GM12864 (cell line): ENCODE measurements around the gene CHKB.

ENCODE experiments used
- DNase-seq: peaks from one replicate; pipeline ENCODE4 v3.0.0-alpha.2; 2011; ENCODE audit warnings: low read depth
- H3K4me3 ChIP-seq: 2 replicates; pipeline ENCODE4 v1.5.1; 2011; ENCODE audit warnings: mild to moderate bottlenecking, low read depth, low read length, control low read depth
- TF ChIP-seq, protein P1 (sequence below): IDR thresholded peaks from 2 replicates; pipeline ENCODE4 v1.5.1; 2011; ENCODE audit warnings: low read depth, mild to moderate bottlenecking, moderate library complexity, low read length, control low read depth, inconsistent platforms; ENCODE audit errors: missing control alignments

Gene CHKB, protein sequence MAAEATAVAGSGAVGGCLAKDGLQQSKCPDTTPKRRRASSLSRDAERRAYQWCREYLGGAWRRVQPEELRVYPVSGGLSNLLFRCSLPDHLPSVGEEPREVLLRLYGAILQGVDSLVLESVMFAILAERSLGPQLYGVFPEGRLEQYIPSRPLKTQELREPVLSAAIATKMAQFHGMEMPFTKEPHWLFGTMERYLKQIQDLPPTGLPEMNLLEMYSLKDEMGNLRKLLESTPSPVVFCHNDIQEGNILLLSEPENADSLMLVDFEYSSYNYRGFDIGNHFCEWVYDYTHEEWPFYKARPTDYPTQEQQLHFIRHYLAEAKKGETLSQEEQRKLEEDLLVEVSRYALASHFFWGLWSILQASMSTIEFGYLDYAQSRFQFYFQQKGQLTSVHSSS

DNA sequence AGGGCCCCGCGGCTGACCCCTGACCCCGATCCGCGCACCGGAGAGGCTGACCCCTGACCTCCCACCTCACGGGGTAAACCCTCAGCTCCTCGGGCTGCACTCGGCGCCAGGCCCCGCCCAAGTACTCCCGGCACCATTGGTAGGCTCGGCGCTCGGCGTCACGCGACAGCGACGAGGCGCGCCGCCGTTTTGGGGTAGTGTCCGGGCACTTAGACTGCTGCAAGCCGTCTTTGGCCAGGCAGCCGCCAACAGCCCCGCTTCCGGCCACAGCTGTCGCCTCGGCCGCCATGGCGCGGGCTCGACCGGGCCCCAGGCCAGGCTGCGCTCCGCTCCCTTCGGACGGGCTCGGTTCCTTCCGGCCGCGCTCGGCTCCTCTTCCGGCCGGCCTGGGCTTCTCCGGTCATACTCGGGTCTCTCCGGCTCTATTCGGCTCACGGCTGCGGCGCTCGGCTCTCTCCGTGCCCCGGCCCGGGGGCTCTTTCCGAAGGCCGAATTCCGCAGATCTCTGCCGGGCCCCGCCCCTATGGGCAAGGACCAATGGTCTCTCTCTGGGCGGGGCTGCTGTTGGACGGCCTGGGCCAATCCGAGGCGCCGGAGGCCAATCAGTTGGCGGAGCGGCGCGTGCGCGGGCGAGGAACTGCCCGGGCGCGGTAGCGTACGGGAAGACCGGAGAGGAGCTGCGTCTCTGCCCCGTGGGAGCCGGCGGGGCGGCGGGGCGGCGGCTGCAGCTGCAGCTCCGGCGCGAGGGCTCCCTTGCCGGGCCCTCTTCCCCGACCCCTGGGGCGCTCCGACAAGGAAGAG is at the start of gene CHKB:
TSS of gene CHKB (minus strand) at position 357 of the 801 bp plus-strand sequence. CDS start at position 289, 68 bp downstream.
- DNase-seq = peak; percentile 88
- peak within 1 kb of the TSS; percentile 95 for H3K4me3 ChIP-seq
- TF ChIP-seq, protein P1, sequence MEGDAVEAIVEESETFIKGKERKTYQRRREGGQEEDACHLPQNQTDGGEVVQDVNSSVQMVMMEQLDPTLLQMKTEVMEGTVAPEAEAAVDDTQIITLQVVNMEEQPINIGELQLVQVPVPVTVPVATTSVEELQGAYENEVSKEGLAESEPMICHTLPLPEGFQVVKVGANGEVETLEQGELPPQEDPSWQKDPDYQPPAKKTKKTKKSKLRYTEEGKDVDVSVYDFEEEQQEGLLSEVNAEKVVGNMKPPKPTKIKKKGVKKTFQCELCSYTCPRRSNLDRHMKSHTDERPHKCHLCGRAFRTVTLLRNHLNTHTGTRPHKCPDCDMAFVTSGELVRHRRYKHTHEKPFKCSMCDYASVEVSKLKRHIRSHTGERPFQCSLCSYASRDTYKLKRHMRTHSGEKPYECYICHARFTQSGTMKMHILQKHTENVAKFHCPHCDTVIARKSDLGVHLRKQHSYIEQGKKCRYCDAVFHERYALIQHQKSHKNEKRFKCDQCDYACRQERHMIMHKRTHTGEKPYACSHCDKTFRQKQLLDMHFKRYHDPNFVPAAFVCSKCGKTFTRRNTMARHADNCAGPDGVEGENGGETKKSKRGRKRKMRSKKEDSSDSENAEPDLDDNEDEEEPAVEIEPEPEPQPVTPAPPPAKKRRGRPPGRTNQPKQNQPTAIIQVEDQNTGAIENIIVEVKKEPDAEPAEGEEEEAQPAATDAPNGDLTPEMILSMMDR = no peak

DNA sequence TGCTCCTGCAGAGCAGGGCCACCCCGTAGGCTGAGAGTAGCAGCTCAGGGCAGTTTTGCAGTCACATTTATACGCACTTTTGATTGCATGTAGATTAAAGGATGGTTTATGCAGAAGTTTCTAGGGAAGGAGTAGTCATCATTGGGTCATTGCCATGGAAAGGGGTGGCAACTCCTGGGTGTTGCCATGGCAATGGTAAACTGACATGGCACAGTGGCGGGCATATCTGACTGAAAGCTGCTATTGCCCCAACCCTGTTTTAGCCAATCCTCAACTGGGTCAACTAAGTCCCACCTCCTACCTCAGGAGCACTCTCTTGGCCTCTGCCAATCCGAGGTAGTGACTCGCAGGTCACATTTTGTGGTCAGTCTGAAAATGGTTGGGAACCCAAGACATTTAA is 47.7 kb upstream of the CHKB start:
- TF ChIP-seq, protein P1 = no peak
- DNase-seq = no peak
- H3K4me3 ChIP-seq = no peak overlapping the region

DNA sequence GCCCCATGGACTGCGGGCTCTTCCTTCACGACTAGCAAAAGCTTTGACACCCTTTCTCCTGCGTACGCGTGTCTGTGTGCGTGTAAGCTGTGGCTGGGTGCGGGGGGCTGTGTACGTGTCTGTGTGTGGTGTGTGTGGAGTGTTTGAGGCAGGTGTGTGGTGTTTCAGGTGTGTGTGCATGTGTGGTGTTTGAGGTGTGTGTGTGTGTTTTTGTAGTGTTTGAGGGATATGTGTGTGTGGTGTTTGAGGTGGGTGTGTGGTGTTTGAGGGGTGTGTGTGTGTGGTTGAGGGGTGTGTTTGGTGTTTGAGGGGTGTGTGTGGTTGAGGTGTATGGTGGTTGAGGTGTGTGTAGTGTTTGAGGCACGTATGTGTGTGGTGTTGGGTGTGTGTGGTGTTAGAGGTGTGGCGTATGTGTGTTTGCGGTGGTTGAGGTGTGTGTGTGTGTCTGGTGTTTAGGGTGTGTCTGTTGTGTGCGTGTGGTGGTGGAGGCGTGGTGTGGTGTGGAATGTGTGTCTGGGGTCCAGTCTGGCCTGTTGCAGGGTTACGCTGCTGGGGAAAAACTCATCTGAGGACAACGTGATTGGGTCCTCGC is 46.0 kb upstream of the CHKB start:
- TF ChIP-seq, protein P1 = no peak
- H3K4me3 ChIP-seq = peak overlapping the region; percentile 68
- DNase-seq = no peak

DNA sequence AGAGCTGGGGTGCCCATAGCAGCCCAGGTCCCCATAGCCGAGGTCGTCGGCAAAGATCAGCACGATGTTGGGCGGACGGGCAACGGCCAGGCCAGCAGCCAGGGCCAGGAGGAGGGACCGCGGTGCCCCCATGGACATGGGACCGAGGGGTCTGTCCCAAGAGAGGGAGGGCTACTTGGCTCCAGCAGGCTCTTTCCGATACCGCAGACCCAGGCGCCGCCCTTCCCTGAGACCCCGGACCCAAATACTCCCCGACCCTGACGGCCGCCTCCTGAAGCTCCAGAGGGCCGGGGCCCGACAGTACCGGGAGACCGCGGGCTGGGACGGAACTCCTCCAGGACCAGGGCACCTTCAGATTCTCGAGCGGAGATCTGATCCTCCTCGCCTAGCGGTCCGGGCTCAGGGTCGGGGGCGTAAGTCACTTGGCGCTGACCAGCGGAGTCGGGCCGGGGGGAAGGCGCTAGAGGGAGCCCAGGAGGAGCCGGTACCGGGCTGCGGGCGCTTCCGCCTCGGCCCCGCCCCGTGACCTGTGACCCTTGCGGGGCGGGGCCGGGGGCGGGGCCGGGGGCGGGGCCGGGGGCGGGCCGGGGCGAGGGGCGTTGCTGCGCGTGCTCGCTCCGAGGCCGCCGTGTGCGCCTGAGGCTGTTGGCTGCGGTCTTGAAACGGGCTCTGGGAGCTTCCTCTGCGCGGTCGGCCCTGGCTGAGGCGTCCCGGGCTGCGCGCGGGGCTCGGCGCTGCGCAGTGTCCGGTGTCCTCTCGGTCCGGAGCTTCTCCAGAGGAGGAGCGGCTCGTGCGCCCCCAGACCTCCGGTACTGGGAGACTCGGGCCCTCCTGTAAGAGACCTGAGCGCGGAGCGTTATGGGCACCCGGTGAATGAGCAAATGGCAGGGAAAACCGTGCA is 45.2 kb upstream of the CHKB start, which contains the start of gene ARSA:
TSS of gene ARSA (minus strand) at position 511 of the 901 bp plus-strand sequence. CDS start at position 138, 373 bp downstream.
- peak within 1 kb of the TSS; percentile 68 for H3K4me3 ChIP-seq
- TF ChIP-seq, protein P1 = peak; percentile 39
- peak; percentile 43 for DNase-seq

DNA sequence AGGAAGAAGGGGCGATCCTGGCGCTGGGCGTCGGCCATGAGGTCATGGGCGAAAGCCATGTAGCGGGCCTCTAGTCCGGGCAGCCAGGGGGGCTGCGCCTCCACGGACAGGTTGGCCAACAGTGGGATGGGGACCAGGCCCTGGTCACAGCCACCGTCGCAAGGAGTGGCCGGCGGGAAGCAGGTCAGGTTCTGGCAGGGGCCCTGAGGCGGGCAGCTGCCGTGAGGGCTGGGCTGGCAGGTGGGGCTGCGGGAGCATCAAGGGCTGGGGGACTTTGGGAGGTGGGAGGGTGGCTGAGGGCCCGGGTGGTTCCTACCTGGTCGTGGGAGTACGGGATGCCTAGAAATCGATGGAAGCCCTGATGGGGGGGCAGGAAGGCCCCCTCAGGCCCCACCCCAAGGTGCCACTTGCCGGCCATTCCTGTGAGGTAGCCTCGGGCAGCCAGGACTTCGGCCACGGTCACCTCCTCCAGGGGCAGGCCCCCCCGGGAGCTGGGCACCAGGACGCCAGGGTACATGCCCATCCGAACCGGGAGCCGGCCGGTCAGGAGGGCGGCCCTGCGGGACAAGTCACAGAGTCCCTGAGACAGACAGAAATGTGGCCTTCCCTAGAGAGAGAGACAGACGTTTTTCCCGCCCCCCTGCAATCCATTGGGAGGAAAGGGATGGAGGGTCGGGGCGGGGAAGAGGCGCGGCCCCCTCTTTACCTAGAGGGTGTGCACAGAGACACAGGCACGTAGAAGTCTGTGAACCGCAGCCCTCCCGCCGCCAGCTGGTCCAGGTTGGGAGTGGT is 44.4 kb upstream of the CHKB start:
- no peak for DNase-seq
- peak overlapping the region; percentile 68 for H3K4me3 ChIP-seq
- TF ChIP-seq, protein P1 = no peak
